ENCODE data around the gene NUDT7.

NUDT7 gene

GRCh38 chr16:77722309-77723107 is at the start of gene NUDT7:
Gene NUDT7 (plus strand): TSS chr16:77722514. CDS start chr16:77722583, 69 bp downstream.
- DNase-seq = peak; percentile 87

- DNase-seq = no peak
Measured at GRCh38 chr16:77674888-77675287, 47.4 kb upstream of the NUDT7 start.

DNA sequence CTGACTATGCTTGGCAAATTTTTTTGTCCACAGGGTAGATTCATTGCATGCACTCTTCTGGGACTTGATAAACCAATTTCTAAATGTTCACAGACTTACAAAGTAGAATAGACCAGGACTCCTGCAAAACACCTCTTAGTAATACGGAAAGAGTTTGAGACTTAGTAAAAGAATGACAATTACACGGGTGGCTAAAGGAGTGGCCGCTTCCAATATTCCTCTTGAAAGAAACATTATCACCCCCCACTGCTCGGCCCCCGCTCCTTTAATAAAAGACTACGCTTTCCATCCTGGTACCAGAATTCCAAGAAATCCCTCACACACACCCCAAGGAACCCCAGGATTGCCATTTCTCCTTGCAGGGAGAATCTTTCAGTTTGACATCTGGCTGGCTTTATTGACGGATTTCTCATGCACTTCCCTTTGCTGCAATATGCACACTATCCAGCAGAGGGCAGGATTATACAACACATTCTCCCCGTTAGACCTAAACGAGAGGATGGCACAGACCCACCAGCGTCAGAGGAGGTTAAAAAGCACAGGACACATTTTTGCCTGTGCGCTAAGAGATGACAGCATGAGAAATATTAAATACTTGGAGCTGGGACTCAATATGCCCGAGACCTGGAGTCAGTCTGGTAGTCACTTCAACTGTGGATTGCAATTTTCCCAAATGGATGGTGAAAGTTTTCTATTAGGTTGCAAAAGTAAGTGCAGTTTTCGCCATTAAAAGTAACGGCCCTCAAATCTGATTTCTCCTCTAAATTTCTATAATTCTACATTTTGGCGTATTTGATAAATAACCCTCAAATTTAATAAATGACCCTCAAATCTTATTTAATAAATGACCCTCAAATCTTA is 46.6 kb upstream of the NUDT7 start:
- DNase-seq = peak; percentile 17

GRCh38 chr16:77677129-77677528 is 45.2 kb upstream of the NUDT7 start:
- no peak for DNase-seq

- no peak for DNase-seq
Measured at GRCh38 chr16:77679391-77679790, 42.9 kb upstream of the NUDT7 start.

- DNase-seq = no peak
Measured at GRCh38 chr16:77679901-77680300, 42.4 kb upstream of the NUDT7 start.

DNA sequence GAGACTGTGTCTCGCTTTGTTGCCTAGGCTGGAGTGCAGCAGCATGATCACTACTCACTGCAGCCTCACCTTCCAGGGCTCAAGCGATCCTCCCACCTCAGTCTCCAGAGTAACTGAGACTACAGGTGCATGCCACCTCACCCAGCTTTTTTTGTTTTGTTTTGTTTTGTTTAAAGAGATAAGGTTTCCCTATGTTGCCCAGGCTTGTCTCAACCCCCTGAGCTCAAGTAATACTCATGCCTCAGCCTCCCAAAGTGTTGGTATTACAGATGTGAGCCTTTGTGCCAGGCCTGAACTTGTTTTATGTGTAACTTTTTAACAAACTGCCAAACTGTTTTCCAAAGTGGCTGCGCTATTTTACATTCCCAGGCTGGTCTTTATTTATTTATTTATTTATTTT is 41.8 kb upstream of the NUDT7 start:
- DNase-seq = no peak

GRCh38 chr16:77682586-77682985 is 39.7 kb upstream of the NUDT7 start:
- DNase-seq = no peak

GRCh38 chr16:77683397-77684180 is 38.7 kb upstream of the NUDT7 start:
- DNase-seq = no peak

- DNase-seq = no peak
Measured at GRCh38 chr16:77684181-77684526, 38.2 kb upstream of the NUDT7 start.

DNA sequence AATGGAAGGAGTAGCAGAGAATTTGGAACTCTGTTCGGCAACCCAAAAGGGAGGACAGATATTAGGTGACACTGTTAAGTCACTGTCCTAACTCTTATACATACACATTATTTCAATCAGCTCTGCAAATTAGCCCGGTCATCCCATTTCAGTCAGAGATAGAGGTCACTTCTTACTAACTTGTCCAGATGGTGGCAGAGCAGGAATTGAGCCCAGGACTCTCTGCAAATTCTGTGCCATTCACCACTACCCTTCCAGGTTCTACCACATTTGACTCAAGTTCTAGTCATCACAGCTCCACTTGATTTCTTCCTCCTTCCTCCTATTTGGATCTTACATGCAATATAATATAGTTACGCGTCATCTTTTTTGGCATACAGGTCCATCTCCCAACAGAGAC is 35.9 kb upstream of the NUDT7 start:
- no peak for DNase-seq

DNA sequence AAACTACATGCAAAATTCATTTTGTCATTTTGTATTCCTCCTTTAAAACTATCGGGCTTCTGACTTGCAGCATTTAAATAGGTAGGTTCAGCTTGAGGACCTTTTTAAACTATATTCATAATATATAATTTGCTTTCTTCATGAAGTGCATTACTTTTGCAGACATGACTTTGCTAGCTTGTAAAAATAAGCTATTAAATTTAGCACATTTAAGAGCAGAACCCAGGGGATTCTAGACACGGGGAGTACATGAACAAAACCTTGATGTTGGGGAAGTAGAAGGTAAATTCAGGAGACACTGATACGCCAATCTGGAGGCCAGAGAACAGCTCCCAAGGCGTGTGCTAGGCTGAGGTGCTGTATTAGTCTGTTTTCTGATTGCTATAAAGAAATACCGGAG is 32.3 kb upstream of the NUDT7 start:
- no peak for DNase-seq

DNA sequence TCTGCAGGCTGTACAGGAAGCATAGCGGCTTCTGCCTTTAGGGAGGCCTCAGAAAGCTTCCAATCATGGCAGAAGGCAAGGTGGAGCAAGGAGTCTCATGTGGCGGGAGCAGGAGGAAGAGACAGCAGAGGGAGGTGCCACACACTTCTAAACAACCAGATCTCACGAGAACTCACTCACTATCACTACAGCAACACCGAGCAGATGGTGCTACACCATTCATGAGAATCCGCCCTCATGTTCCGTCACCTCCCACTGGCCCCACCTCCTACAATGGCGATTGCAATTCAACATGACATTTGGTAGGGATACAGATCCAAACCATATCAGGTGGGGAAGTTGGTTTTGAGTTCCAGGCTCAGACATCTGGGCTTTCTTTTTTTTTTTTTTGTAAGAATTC is 31.9 kb upstream of the NUDT7 start:
- no peak for DNase-seq

DNA sequence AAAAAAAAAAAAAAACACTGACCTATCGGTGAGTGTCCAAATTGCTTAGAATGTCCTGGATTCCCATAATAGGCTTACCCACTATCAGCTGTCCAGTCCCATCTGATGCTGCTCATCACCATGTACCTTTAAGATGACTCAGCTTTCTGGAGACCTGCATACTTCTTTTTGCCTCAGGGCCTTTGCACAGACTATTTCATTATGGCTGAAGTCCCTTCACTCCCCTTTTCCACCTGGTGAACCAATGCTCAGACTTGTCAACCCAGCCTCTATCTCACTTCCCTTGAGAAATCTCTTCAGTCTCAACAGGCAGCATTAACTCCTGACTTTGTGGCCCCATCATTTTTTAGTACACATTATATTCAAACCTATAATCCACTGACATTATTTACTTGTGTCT is 29.7 kb upstream of the NUDT7 start:
- DNase-seq = no peak

DNA sequence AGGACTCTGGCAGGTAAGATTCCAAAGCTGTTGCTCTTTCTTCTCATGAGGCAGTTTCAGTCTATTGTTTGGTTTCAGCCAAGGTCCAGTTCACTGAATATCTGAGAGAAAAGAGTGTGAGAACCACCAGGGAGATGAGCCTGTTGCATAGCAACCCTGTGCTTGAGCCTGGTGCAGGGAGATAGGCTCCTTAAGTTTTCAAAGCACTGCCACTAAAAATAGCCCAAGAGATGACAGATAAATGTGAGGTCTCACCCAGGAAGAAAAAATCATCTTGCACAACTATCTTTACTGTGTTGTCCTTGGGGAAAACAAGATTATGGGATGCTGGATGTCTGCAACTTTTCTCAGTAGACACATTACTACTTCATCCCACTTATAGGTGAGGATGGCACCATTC is 26.2 kb upstream of the NUDT7 start:
- no peak for DNase-seq

GRCh38 chr16:77700846-77701245 is 21.5 kb upstream of the NUDT7 start:
- DNase-seq = no peak

DNA sequence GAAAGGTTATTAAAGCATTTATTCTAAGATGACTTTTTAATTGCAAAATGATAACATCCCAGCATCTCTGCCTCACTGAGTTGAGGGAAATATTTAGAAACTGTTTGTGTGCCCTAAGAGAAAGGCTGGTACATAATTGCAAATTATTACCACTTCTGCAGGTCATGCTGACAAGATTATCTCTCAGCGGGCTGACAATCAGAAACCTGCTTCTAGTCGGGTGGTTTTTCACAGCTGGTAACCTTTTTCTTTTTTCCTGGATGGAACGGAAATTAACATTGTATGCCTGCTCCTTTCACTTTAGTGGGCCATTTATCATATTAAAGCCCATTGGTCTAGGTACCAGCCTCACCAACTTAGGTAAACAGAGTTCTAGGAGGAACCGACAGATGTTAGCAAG is 17.0 kb upstream of the NUDT7 start:
- DNase-seq = no peak

GRCh38 chr16:77711179-77711578 is 11.1 kb upstream of the NUDT7 start:
- DNase-seq = no peak

DNA sequence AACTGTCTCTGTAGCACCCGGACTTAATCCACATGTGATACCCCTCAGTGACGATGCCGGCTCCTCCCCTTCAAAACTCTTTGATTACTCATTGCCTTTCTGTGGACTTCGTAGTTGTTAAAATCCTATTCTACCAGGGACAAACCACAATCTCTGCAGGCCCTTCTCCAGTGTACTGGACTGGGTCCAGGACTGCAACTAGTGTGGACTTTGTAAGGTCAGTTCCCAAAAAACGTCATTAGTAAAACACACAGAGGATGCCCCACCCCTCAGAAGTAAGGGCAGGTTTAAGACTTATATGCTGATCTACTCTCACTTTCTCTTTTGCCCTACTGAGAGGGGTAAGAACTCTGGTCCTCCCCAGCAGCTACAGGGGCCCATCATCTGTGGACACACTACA is 10.5 kb upstream of the NUDT7 start:
- no peak for DNase-seq

DNA sequence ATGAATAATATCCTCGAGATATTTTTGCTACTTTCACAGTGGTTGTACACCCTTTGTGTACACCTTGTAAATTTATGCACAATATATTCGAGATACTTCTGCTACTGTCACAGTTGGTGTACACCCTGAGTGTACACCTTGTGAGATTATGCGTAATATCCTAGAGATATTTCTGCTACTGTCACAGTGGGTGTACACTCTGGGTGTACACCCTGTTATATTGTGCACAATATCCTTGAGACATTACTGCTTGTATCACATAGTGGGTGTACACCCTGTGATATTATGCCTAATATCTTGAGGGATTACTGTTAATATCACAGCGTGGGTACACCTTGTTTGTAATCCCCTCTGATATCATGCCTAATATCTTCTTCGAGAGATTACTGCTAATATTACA is 7.2 kb upstream of the NUDT7 start:
- DNase-seq = no peak

DNA sequence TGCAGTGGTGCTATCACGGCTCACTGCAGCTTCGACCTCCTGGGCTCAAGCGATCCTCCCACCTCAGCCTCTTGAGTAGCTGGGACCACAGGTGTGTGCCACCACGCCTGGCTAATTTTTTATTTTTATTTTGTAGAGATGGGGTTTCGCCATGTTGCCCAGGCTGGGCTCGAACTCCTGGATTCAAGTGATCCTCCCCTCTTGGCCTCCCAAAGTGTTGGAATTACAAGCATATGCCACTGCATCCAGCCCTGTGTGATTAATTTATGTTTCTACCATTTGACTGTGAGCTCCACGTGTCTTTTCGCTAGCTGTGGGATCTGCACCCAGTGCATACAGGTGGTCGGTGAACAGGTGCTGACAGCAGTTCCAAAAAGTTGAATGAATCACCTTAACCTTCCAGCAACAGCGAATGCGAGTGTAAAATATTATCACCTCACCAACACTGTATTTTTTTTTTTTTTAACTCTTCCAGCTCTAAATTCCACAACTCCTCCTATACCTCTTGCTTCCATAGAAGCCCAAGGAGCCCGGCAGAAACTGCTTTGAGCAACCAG is 484 bp upstream of the NUDT7 start:
- DNase-seq = no peak

GRCh38 chr16:77723108-77723514 is 797 bp downstream of the NUDT7 start:
- DNase-seq = no peak

DNA sequence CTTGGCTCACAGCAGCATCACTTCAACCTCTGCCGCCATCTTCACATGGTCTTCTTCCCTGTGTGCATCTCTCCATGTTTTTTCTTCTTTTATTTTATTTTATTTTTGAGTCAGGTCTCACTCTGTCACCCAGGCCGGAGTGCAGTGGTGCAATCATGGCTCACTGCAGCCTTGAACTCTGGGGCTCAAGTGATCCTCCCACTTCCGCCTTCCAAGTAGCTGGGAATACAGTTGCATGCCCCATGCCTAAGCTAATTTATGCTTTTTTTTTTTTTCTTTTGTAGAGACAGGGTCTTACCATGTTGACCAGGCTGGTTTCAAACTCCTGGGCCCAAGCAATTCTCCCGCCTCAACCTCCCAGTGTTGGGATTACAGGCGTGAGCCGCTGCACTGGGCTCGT is 1.9 kb downstream of the NUDT7 start:
- no peak for DNase-seq

Measured in kidney glomerular epithelial cell (primary cell).